IPS-18c (cell line): Measurements from ENCODE around the gene VEGFA.

ENCODE experiments used
- H3K4me3 ChIP-seq: 2 replicates; pipeline ENCODE4 v1.7.0; 2013; ENCODE audit warnings: low read depth, mild to moderate bottlenecking, low read length, moderate library complexity; ENCODE audit not compliant: insufficient read depth
- H3K9me3 ChIP-seq: one replicate; pipeline ENCODE4 v1.6.1; 2013; ENCODE audit warnings: mild to moderate bottlenecking, low read length, moderate library complexity; ENCODE audit not compliant: control insufficient read depth, insufficient read depth

The VEGFA gene

GRCh38 chr6:43788301-43788700 lies 18.3 kb downstream of the VEGFA start:
- no peaks in the 10 kb centered on the region for H3K9me3 ChIP-seq
- H3K4me3 ChIP-seq: no peak overlapping the region

DNA sequence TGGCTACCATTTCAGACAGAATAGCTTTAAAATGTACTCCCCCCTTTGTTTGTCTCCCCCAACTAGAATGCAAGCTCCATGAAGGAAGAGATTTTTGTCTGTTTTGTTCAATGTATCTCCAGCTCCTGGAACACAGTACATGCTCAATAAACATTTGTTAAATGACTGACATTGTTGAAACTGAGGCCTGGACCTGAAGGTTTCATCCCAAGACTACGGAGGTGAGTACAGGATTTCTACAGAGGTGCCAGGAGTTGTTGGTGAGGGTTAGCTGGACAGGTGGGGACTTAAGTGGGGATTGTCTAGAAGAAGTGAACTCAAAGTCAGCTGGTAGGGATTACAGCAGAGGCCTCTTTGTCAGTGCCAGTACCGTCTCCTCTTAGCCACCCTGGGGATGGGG lies 19.4 kb downstream of the VEGFA start:
- Histone ChIP-seq H3K4me3 (no peak overlapping the region), H3K9me3 (no peaks in the 10 kb centered on the region)

DNA sequence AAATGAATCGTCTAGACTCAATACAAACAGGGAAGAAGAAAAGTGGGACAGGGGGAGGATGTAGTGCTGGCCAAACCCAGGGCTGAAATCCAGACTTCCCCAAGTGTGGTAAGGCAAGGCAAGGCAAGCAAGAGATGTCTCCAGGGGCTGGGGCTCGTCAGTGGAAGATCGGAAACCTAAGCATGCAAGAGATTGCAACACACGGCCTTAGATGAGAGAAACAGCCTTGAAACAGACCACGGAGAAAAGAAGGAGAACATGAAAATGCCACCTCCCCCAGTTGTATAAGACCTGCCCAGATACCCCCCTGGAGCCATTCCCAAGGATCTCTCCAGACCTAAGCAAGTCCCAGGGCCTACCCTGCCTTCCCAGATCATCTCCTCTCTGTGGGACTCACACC lies 20.0 kb downstream of the VEGFA start:
- Histone ChIP-seq H3K9me3 (no peaks in the 10 kb centered on the region), H3K4me3 (no peak overlapping the region)

DNA sequence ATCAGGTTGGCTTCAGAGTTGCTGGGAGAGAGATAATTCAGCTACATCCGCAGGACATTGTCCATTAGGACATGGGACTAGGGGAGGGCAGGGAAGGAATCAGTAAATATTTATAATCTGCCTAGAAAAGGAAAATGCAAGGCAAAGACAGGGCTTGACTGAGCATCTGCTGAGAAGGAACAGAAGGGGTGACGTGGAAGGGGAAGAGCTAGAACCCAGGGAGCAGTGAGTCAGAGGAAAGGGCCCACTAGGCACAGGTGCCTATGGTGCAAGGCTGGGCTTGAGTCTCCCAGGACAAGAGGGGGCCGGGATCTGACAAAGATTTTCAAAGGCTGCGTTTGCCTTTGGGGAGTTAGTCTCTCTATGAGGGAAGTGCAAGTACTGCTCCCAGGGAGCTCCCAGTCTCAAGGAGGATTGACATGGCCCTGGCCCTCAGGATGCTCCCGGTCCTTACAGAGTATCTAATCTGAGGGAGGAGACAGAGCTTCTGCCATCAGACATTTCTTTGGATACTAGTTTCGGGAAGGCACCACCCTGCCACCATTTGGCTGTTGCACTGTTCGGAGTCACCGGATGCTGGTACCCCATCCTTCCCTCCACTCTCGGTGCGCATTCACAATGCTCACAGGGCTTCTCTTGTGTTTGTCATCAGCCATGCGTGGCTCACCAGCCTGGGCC lies 21.9 kb downstream of the VEGFA start:
- Histone ChIP-seq H3K4me3 (no peak overlapping the region), H3K9me3 (no peaks in the 10 kb centered on the region)

- no peaks in the 10 kb centered on the region for H3K9me3 ChIP-seq
- no peak overlapping the region for H3K4me3 ChIP-seq
Observed at GRCh38 chr6:43793154-43793874, 23.3 kb downstream of the VEGFA start.

DNA sequence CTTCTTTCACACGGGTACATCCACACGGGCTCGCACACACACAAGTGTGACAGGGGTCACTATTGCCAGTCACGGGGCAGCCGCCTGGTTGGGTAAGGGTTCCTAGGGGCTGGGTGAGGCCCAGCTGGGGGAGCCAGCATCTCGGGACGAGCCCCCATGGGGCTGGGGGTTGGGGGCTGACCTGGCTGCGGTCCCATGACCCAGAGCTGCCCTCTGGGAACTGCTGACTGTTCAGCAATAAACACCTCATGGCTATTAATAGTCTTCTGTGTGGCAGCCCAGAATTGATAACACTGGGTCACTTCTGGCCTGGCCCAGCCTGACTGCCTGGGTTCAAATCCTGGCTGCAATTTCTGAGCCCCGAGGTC lies 23.8 kb downstream of the VEGFA start:
- H3K9me3 ChIP-seq: no peaks in the 10 kb centered on the region

DNA sequence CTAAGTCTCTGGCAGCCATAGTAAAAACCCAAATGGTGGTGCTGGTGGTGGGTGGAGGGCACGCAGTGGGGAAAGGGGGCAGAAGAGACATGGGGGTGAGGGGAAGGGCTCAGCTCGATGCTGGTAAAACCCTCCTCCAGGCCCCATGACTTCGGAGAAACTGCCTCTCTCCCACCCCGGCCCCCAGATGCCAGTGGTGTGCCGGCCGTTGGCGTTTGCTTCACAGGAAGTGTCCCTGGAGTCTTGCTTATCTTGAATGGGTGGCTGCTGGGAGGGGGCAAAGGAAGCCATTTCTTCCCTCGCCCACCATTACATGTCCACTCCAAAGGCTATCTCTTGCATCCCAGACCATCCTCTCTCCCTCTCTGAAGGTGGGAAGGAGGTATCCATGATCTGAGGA lies 25.4 kb downstream of the VEGFA start:
- Histone ChIP-seq H3K9me3 (no peaks in the 10 kb centered on the region), H3K4me3 (no peak overlapping the region)

More for the DNA sequence above, 23.8 kb downstream of the VEGFA start:
- H3K4me3 ChIP-seq: no peak overlapping the region

GRCh38 chr6:43796168-43796567 lies 26.2 kb downstream of the VEGFA start:
- H3K4me3 ChIP-seq: no peak overlapping the region
- H3K9me3 ChIP-seq: no peaks in the 10 kb centered on the region

GRCh38 chr6:43796903-43797890 lies 27.2 kb downstream of the VEGFA start:
- Histone ChIP-seq H3K9me3 (no peaks in the 10 kb centered on the region), H3K4me3 (no peak overlapping the region)

DNA sequence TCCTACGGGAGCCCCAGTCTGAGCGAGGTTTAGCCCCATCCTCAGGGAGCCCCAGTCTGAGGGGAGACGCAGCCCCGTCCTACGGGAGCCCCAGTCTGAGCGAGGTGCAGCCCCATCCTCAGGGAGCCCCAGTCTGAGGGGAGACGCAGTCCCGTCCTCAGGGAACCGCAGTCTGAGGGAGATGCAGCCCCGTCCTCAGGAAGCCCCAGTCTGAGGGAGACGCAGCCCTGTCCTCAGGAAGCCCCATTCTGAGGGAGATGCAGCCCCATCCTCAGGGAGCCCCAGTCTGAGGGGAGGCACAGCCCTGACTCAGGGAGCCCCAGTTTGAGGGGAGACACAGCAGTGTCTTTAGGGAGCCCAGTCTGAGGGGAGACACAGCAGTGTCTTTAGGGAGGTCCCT lies 27.9 kb downstream of the VEGFA start:
- Histone ChIP-seq H3K9me3 (no peaks in the 10 kb centered on the region), H3K4me3 (no peak overlapping the region)

DNA sequence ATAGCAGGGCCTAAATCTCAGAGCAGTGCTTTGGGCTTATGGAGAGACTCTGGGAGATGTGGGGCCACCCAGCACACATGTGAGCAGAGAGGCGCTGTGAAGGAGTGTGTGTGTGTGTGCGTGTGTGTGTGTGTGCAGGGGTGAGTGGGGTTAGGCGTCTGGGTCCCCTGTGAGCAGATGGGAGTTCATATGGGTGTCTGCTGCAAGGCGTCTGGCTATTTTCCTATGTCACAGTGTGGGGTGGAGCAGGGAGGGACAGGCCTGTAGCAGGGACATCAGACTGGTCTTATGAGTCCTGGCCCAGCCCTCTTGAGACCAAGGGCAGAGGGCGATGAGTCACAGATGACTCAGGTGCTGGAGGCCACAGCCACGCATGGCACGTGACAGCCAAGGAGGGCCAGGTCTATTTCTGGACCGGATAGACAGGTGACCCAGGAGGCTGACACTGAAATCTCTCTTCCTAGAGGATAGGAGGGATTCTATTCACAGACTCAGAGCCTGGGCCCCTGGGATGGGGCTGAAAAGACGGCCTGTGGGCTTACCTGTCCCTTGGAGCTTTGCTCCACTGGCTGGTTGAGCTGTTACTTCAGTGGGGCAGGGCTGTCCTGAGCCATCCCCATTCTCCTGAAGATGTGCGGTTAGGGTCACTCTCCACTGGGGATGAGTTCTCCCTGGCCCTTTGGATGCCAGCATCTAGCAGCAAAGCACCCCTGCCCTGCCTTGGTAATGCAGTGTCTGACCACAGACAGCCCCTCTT lies 28.9 kb downstream of the VEGFA start:
- Histone ChIP-seq H3K9me3 (no peaks in the 10 kb centered on the region), H3K4me3 (no peak overlapping the region)

DNA sequence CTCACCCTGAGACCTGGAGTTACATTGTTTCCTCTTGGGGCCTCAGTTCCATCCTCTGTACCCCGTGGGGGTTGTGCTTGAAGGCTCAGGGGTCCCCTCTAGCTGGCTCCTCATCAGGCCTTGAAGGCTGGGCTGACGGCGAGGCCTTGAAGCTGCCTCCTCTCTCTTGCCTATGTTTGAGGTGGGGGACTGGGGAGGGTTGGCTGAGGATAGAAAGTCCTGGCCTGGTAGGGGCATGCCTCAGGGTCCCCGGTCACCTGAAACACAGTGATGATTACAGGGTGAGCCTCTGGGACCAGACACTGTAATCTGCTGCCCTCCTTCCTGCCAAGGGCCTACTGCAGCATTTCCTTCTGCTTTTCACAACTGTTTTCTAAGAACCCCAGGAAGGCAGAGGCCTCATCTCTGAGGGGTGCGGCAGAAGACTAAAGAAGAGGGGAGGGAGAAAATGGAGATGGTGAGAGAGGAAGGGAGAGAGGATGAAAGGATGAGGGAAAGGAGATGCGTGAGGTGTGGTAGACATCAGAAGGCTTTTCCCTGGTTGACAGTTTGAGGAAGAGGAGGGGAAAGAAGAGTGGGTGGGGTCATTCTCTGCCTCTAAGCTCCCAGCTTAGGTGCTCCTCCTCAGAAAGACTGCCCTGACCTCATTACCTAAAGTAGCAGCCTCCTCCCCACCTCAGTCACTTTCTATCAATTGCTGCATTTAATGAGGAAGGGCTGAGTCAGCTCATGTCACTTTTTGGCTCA lies 29.7 kb downstream of the VEGFA start:
- Histone ChIP-seq H3K9me3 (no peaks in the 10 kb centered on the region), H3K4me3 (no peak overlapping the region)

DNA sequence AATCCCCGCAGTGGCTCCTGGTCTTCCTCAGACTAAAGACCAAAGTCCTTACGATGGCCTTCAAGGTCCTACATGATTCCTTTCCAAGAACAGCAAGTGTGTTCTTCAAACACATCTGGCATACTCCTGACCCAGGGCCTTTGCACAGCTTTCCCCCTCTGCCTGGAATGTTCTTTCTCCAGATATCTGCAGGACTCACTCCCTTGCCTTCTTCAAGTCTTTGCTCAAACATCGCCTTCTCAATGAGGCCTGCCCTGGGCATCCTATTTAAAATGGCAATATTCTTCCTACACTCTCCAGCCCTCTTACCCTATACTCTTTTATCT lies 30.2 kb downstream of the VEGFA start:
- H3K4me3 ChIP-seq: no peak overlapping the region
- H3K9me3 ChIP-seq: no peaks in the 10 kb centered on the region

DNA sequence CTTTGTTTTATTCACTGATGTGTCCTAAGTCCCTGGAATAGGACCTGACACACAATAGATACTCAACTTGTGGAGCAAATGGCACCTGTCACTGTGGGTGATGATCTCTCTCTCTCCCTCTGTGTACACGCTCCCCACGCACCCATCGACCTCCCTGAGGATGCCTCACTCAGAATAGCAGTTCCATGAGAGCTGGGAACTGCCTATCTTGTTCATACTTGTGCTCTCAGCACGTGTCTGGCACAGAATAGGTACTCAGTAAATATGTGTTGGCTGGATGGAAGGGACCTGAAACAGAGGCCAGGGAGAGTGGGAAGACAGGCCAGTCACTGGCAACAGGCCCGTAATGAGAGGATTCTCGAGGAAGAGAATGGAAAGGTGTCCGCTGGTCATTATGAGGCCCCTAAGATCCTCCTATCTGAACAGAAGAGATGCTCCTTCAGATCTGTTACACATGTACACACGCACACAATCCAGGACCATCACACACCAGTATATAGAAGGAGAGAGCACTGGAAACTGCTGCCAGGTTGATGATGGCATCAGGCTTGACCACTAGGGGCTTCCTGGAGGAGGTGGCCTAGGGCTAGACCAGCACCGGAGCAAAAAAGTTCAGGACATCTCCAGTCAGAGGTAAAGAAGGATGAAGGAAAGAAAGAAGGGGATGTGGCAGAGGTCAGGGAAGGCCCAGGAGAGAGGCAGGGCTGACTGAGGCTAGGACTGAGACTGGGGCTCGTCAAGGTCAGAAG lies 30.9 kb downstream of the VEGFA start:
- Histone ChIP-seq H3K9me3 (no peaks in the 10 kb centered on the region), H3K4me3 (no peak overlapping the region)

GRCh38 chr6:43801495-43802181 lies 31.6 kb downstream of the VEGFA start:
- no peak overlapping the region for H3K4me3 ChIP-seq
- H3K9me3 ChIP-seq: no peaks in the 10 kb centered on the region
